MCF 10A (cell line): ENCODE measurements around the gene C6. TPM values are rescaled to one million over a fixed set of nuclear protein-coding genes. Genes with fewer than 3 reads are reported as not detected.

ENCODE experiments used
- BruUV-seq: library from RNA; stranded (reverse); fragments of 400-500 nt; replicated peaks from 2 replicates; lab custom pipeline; 2021; lab: Mats Ljungman, UMichigan
- CTCF ChIA-PET: fragments of 300-600 bp; sonication (Branson Sonifier 250); formaldehyde crosslinking; extraction: SDS; loops from one replicate; lab custom pipeline; 2021; ENCODE audit warnings: antibody characterized with exemption, inconsistent platforms; lab: Yijun Ruan, JAX
- POLR2A ChIA-PET: fragments of 300-600, 350-650 bp; sonication (Branson Sonifier 250); formaldehyde crosslinking; extraction: SDS; loops from one replicate; lab custom pipeline; 2020; ENCODE audit warnings: antibody characterized with exemption, inconsistent platforms; lab: Yijun Ruan, JAX
- DNase-seq: peaks from one replicate; pipeline ENCODE4 v3.0.0-alpha.2; 2018; ENCODE audit not compliant: unreplicated experiment
- H3K27ac Mint-ChIP-seq: one replicate; pipeline ENCODE4 v1.8.0; 2022; ENCODE audit warnings: mild to moderate bottlenecking, low read depth, mixed read lengths; ENCODE audit not compliant: unreplicated experiment
- H3K27me3 Mint-ChIP-seq: one replicate; pipeline ENCODE4 v1.8.0; 2022; ENCODE audit warnings: mixed read lengths; ENCODE audit not compliant: insufficient read depth, unreplicated experiment
- H3K36me3 Mint-ChIP-seq: one replicate; pipeline ENCODE4 v1.8.0; 2022; ENCODE audit warnings: mild to moderate bottlenecking, moderate library complexity, mixed read lengths; ENCODE audit not compliant: insufficient read depth, unreplicated experiment
- H3K4me1 Mint-ChIP-seq: one replicate; pipeline ENCODE4 v1.8.0; 2022; ENCODE audit warnings: mixed read lengths; ENCODE audit not compliant: insufficient read depth, unreplicated experiment
- H3K4me3 Mint-ChIP-seq: one replicate; pipeline ENCODE4 v1.8.0; 2022; ENCODE audit warnings: mild to moderate bottlenecking, moderate library complexity, mixed read lengths; ENCODE audit not compliant: unreplicated experiment
- H3K9me3 Mint-ChIP-seq: one replicate; pipeline ENCODE4 v1.8.0; 2022; ENCODE audit warnings: mixed read lengths; ENCODE audit not compliant: unreplicated experiment
- CTCF ChIP-seq: fragments of 200-600 bp; IDR thresholded peaks from one replicate; pipeline ENCODE4 v1.8.0; 2022; ENCODE audit warnings: antibody characterized with exemption, mild to moderate bottlenecking; ENCODE audit not compliant: unreplicated experiment
- intact Hi-C: fragments of 100-400 bp; cut with micrococcal nuclease; formaldehyde crosslinking; loops from 2 replicates; pipeline ENCODE4 v1.14.1; 2022
- total RNA-seq: library from RNA; stranded (reverse); gene quantifications from 2 replicates; pipeline ENCODE4 v1.2.3, GENCODE V29; 2022

The C6 gene
- total RNA-seq, 1 experiment from 2014 or later: not detected

- ChIA-PET CTCF (no interaction called here), POLR2A (no interaction called here)
- no peak for TF ChIP-seq CTCF
- Mint-ChIP-seq H3K36me3 (no peaks in the 10 kb centered on the region), H3K4me1 (peaks cover 2% of the 10 kb centered on the region), H3K9me3 (no peaks in the 10 kb centered on the region), H3K27ac (no peak overlapping the region), H3K4me3 (no peak overlapping the region), H3K27me3 (no peaks in the 10 kb centered on the region)
- no TSS peak for BruUV-seq
- DNase-seq: no peak
- intact Hi-C loops: no loop called here
Observed at GRCh38 chr5:41201082-41201772, 12.1 kb downstream of the C6 start.

- CTCF ChIA-PET: no interaction called here
- intact Hi-C loops: no loop called here
- H3K36me3 Mint-ChIP-seq: no peaks in the 10 kb centered on the region
- DNase-seq: no peak
- H3K4me1 Mint-ChIP-seq: peaks cover 8% of the 10 kb centered on the region
- no peak overlapping the region for H3K27ac Mint-ChIP-seq
- POLR2A ChIA-PET: no interaction called here
- TF ChIP-seq CTCF: no peak
- no peak overlapping the region for H3K4me3 Mint-ChIP-seq
- no peaks in the 10 kb centered on the region for H3K27me3 Mint-ChIP-seq
- no TSS peak for BruUV-seq
- no peaks in the 10 kb centered on the region for H3K9me3 Mint-ChIP-seq
Observed at GRCh38 chr5:41200506-41200905, 12.8 kb downstream of the C6 start.

- BruUV-seq: no TSS peak
- Mint-ChIP-seq H3K9me3 (no peaks in the 10 kb centered on the region), H3K4me3 (no peak overlapping the region), H3K27me3 (no peaks in the 10 kb centered on the region), H3K4me1 (peaks cover 15% of the 10 kb centered on the region), H3K36me3 (no peaks in the 10 kb centered on the region), H3K27ac (no peak overlapping the region)
- intact Hi-C loops: no loop called here
- POLR2A ChIA-PET: interaction anchor here (0.7 kb wide), 1 partner anchor 17 kb away, joined by 3 read pairs; no protein-coding TSS in a partner anchor
- DNase-seq: no peak
- TF ChIP-seq CTCF: no peak
- CTCF ChIA-PET: no interaction called here
Observed at GRCh38 chr5:41199660-41200059, 13.7 kb downstream of the C6 start.

- no peaks in the 10 kb centered on the region for H3K36me3 Mint-ChIP-seq
- CTCF ChIA-PET: no interaction called here
- no peak overlapping the region for H3K27ac Mint-ChIP-seq
- H3K4me1 Mint-ChIP-seq: peaks cover 25% of the 10 kb centered on the region
- POLR2A ChIA-PET: no interaction called here
- BruUV-seq: no TSS peak
- TF ChIP-seq CTCF: no peak
- intact Hi-C loops: no loop called here
- no peaks in the 10 kb centered on the region for H3K27me3 Mint-ChIP-seq
- H3K9me3 Mint-ChIP-seq: no peaks in the 10 kb centered on the region
- no peak for DNase-seq
- H3K4me3 Mint-ChIP-seq: no peak overlapping the region
Observed at GRCh38 chr5:41196197-41196596, 17.1 kb downstream of the C6 start.
